Naive thymus-derived CD8-positive, alpha-beta T cell (primary cell): ENCODE measurements around the gene GPD2. TPM values are rescaled to one million over a fixed set of nuclear protein-coding genes. Genes with fewer than 3 reads are reported as not detected.
A peak's percentile ranks its signal among the peaks of the same experiment; 100 is the strongest.

Source experiments
- ATAC-seq, 2 donors: fragments of 150-1000 bp; cut with Tn5 transposase in 1 of 2; sonication (Bioruptor Pico), chemical (Tn5 transposase) in 1 of 2; 1 replicate in 1 of 2; 2 replicates in 1 of 2; pipeline ENCODE4 v1.10.0; 2021; ENCODE audit warnings: mild to moderate bottlenecking in 2 of 2, moderate library complexity in 2 of 2
- POLR2A ChIA-PET: fragments of 350-600 bp; sonication (Branson Sonifier 250); formaldehyde crosslinking; loops from one replicate; lab custom pipeline; 2021; ENCODE audit warnings: antibody characterized with exemption; lab: Charles Lee
- DNase-seq, 10 donors: peaks; one replicate each; pipeline versions ENCODE4 v3.0.0 to v3.0.0-alpha.2; 2020 to 2022
- H3K27ac Mint-ChIP-seq, 10 donors: one replicate each; pipeline ENCODE4 v1.8.0; 2020 to 2022; ENCODE audit warnings: mild to moderate bottlenecking in 10 of 10, mixed read lengths in 10 of 10, moderate library complexity in 4 of 10, inconsistent platforms in 1 of 10
- H3K27me3 Mint-ChIP-seq, 5 donors: one replicate each; pipeline ENCODE4 v1.8.0; 2021 to 2022; ENCODE audit warnings: mixed read lengths in 5 of 5
- H3K36me3 Mint-ChIP-seq, 3 donors: one replicate each; pipeline ENCODE4 v1.8.0; 2020 to 2022; ENCODE audit warnings: mixed read lengths in 3 of 3, mild to moderate bottlenecking in 2 of 3, inconsistent platforms in 1 of 3
- H3K4me1 Mint-ChIP-seq, 4 donors: one replicate each; pipeline ENCODE4 v1.8.0; 2021 to 2022; ENCODE audit warnings: mixed read lengths in 4 of 4
- H3K4me3 Mint-ChIP-seq, 10 donors: one replicate each; pipeline ENCODE4 v1.8.0; 2020 to 2022; ENCODE audit warnings: mild to moderate bottlenecking in 10 of 10, mixed read lengths in 10 of 10, moderate library complexity in 6 of 10, inconsistent platforms in 1 of 10
- H3K9me3 Mint-ChIP-seq, 9 donors: one replicate each; pipeline ENCODE4 v1.8.0; 2020 to 2022; ENCODE audit warnings: mixed read lengths in 9 of 9, mild to moderate bottlenecking in 3 of 9, inconsistent platforms in 1 of 9, moderate library complexity in 1 of 9
- polyA plus RNA-seq, 3 donors: library from polyadenylated mRNA; unstranded; fragments of 300-500 nt; fragmentation: Illumina TruSeq; gene quantifications; one replicate each; pipeline ENCODE4 v1.2.3, GENCODE V29; 2021
- total RNA-seq, 8 experiments: library from RNA in 2 of 8; stranded (reverse) in 2 of 8; gene quantifications; one replicate each; pipeline ENCODE4 v1.2.3 and lab custom pipeline; 2021 to 2026

The GPD2 gene
- total and polyA plus RNA-seq, 5 experiments from 2014 or later: 3.0 to 10.2 (median 4.0) TPM

- POLR2A ChIA-PET: no interaction called here
- DNase-seq (no peak), ATAC-seq (no peak)
- H3K27ac Mint-ChIP-seq: no peak overlapping the region
- no peaks in the 10 kb centered on the region for H3K4me1 Mint-ChIP-seq
- H3K4me3 Mint-ChIP-seq: no peak overlapping the region
- peaks cover 0 to 16% (median 4%) of the 10 kb centered on the region in 5 donors for H3K27me3 Mint-ChIP-seq
- H3K36me3 Mint-ChIP-seq: no peaks in the 10 kb centered on the region
- H3K9me3 Mint-ChIP-seq: no peaks in the 10 kb centered on the region
Measured at GRCh38 chr2:156411835-156412234, 24.3 kb upstream of the GPD2 start.

DNA sequence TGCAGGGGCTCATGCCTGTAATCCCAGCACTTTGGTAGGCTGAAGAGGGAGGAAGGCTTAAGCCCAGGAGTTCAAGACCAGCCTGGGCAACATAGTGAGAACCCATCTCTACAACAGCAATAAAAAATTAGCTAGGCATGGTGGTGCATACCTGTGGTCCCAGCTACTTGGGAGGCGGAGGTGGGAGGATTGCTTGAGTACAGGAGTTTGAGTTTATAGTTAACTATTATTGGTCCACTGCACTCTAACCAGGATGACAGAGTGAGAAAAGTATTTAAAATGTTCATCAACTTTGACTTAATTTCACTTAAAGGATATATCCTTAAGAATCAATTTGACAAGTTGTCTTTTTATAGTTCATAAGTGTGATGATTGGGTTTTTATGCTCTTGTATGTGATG is 14.3 kb upstream of the GPD2 start:
- Mint-ChIP-seq H3K36me3 (no peaks in the 10 kb centered on the region), H3K9me3 (no peaks in the 10 kb centered on the region), H3K27ac (peak overlapping the region in 1 of 10 donors; percentile 58), H3K4me3 (no peak overlapping the region), H3K27me3 (peaks cover 4 to 21% (median 7%) of the 10 kb centered on the region in 5 donors), H3K4me1 (no peaks in the 10 kb centered on the region)
- DNase-seq: no peak
- no peak for ATAC-seq
- POLR2A ChIA-PET: no interaction called here

DNA sequence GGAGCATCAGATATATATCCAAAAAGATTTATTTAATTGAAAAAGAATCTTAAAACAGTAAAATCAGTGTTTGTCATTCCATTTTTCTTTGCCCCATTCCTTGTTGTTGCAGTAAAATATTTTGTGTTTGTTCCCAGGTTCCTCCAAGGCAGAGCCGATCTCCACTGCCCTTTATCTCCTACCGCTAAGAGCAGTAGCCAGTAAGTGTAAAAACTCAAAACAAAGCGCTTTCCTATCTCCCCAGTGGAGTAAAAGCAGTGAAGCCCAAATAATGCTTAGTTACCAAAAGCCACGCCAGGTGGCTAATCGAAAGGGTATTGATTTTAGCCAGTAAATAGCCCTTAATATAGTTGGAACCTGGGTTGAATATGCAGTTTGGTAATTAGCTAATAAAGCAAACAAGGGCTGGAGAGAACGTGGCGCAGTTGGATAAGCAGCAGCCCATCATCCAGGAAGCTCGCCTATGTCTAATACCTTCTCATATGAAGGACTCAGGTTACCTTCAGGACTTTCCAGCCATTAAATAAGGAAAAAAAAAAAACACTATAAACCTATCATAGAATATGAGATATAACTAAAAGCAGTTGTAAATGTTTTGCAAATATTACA is 12.4 kb upstream of the GPD2 start:
- Mint-ChIP-seq H3K4me3 (no peak overlapping the region), H3K36me3 (no peaks in the 10 kb centered on the region), H3K27ac (no peak overlapping the region), H3K9me3 (no peaks in the 10 kb centered on the region), H3K27me3 (peaks cover 3 to 15% (median 7%) of the 10 kb centered on the region in 5 donors), H3K4me1 (no peaks in the 10 kb centered on the region)
- POLR2A ChIA-PET: no interaction called here
- ATAC-seq (no peak), DNase-seq (no peak)

DNA sequence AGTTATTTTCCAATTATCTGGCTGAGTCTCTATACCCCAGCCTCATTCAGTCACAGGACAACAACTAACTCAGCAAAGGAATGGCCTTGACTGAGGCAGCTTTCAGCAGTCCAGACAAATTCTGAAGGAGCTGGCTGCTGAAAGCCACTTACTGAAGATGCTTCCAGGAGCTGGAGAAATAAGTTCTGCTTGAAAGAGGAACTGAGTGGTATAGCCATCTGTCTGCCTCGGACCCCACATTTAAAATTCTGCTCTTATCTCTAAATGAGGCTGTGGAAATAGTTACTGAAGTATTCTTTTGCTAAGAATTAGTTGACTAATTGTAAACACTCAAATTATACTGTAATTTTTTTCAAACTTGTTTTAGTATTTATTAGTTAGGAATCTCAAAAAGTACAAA is 9.1 kb upstream of the GPD2 start:
- no peak for ATAC-seq
- no peak overlapping the region for H3K27ac Mint-ChIP-seq
- H3K27me3 Mint-ChIP-seq: peaks cover 3 to 8% (median 4%) of the 10 kb centered on the region in 5 donors
- no peak overlapping the region for H3K4me3 Mint-ChIP-seq
- no peaks in the 10 kb centered on the region for H3K9me3 Mint-ChIP-seq
- no peaks in the 10 kb centered on the region for H3K36me3 Mint-ChIP-seq
- DNase-seq: no peak
- POLR2A ChIA-PET: no interaction called here
- peaks cover 0 to 5% (median 0%) of the 10 kb centered on the region in 4 donors for H3K4me1 Mint-ChIP-seq

GRCh38 chr2:156429211-156429610 is 7.0 kb upstream of the GPD2 start:
- H3K27ac Mint-ChIP-seq: no peak overlapping the region
- peaks cover 0 to 5% (median 0%) of the 10 kb centered on the region in 4 donors for H3K4me1 Mint-ChIP-seq
- no peaks in the 10 kb centered on the region for H3K9me3 Mint-ChIP-seq
- H3K36me3 Mint-ChIP-seq: no peaks in the 10 kb centered on the region
- ATAC-seq (no peak), DNase-seq (no peak)
- peaks cover 0 to 7% (median 3%) of the 10 kb centered on the region in 5 donors for H3K27me3 Mint-ChIP-seq
- POLR2A ChIA-PET: no interaction called here
- no peak overlapping the region for H3K4me3 Mint-ChIP-seq

DNA sequence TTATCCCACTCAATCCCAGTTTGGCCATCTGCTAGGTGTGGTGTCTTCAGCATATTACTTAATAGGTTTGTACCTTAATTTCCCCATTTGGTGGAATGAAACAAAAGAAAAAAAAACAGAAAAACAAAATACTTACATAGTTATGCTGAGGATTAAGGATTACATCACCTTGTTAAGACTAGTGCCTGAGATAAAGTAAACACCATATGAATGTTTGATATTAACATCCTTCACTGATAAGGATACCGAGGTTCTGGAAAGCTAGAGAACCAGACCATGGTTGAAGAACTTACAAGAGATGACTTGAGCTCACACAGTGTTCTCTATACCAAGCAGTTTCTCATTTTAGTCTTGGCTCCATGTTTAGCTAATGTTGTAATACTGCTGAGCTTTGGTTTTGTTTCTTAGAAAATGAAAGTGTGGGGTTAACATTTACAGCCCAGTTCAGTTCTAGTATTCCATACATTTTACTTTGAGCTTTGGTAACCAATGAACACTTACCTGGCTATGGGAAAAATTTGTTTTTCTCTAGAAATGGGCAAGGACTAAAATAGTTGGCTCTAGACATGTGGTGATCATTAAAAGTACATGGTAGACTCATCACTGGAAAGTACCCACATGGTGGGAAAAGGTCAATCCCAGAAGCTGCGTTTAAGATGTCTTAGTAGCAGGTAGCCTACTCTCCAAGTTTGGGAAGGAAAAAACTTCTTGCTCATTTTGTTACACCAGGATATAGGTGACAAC is 5.8 kb upstream of the GPD2 start:
- Mint-ChIP-seq H3K4me1 (peaks cover 0 to 12% (median 1%) of the 10 kb centered on the region in 4 donors), H3K27ac (peak overlapping the region in 1 of 10 donors; percentile 26), H3K27me3 (peaks cover 0 to 7% (median 0%) of the 10 kb centered on the region in 5 donors), H3K36me3 (no peaks in the 10 kb centered on the region), H3K9me3 (no peaks in the 10 kb centered on the region), H3K4me3 (no peak overlapping the region)
- ATAC-seq: no peak
- POLR2A ChIA-PET: no interaction called here
- no peak for DNase-seq

- Mint-ChIP-seq H3K9me3 (no peaks in the 10 kb centered on the region), H3K36me3 (no peaks in the 10 kb centered on the region), H3K27me3 (peaks cover 0 to 7% (median 0%) of the 10 kb centered on the region in 5 donors), H3K4me1 (peaks cover 0 to 12% (median 1%) of the 10 kb centered on the region in 4 donors), H3K4me3 (no peak overlapping the region), H3K27ac (no peak overlapping the region)
- no peak for ATAC-seq
- POLR2A ChIA-PET: no interaction called here
- no peak for DNase-seq
Measured at GRCh38 chr2:156430980-156431358, 5.2 kb upstream of the GPD2 start.

DNA sequence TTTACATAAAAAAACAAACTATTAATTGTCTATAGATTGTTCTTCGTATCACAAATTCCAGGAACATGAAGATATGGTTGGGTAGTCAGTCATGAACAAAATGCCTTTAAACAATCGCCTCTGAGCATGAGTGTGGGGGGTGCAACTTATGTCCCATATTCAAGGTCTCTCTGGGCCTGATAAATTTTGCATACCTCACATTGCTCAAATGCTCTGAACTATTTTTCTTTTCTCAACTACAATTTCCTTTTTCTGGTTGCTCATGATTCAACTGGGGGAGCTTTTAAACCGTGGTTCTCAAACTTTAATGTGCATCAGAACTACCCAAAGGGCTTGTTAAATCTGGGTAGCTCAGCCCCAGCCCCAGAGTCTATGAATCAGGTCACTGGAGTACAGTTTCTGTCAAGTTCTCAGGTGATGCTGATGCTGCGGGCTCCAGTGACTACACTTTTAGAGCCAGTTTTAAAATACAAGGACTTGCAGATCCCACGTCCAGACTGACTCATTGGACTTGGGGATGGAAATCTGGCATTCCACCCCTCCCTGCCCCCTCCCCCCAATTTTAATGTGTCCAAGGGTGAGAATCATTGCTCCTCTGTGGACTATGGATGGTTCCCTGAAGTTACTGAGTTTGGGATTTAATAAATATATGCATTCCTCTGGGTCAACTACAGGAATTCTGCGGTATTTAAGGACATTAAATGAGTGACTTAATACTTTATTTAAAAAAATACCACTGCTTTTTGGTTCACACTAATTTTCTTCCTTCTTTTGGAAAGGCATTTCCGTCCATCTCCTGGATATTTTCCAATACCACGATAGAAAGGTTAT is 1.5 kb upstream of the GPD2 start:
- peak in 1 of 2 donors; percentile 47 for ATAC-seq
- Mint-ChIP-seq H3K27me3 (no peaks in the 10 kb centered on the region), H3K36me3 (no peaks in the 10 kb centered on the region), H3K4me1 (peaks cover 17 to 41% (median 27%) of the 10 kb centered on the region in 4 donors), H3K27ac (peak overlapping the region; percentile 42 to 97 (median 76)), H3K4me3 (peak overlapping the region; percentile 60 to 98 (median 86)), H3K9me3 (no peaks in the 10 kb centered on the region)
- POLR2A ChIA-PET: interaction anchor here (0.9 to 3.7 kb wide), 4 partner anchors 34 to 100 kb away, joined by 7 to 32 read pairs (median 18); no protein-coding TSS in a partner anchor
- peak in 6 of 10 donors; percentile 3 to 34 (median 17) for DNase-seq

DNA sequence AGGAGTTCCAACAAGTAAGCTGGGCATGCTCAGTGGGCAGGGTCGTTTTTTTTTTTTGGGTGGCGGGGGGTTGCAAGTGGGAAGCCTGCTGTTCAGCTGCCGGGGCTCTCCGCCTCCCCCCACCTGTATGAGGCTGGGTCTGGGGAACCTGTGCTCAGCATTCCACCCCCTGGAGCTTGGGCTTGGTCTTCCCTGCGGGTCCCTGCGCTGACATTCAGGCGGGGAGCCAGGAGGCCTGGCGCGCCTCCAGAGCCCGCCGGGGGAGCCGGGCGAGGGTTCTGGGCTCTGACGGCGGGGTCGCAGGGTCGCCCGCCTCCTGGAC is 822 bp upstream of the GPD2 start:
- POLR2A ChIA-PET: interaction anchor here (0.9 to 3.7 kb wide), 4 partner anchors 34 to 101 kb away, joined by 7 to 32 read pairs (median 18); no protein-coding TSS in a partner anchor
- DNase-seq (no peak), ATAC-seq (peak in 1 of 2 donors; percentile 17)
- no peaks in the 10 kb centered on the region for H3K36me3 Mint-ChIP-seq
- H3K4me3 Mint-ChIP-seq: peak overlapping the region; percentile 68 to 98 (median 92)
- H3K9me3 Mint-ChIP-seq: no peaks in the 10 kb centered on the region
- H3K27me3 Mint-ChIP-seq: no peaks in the 10 kb centered on the region
- H3K4me1 Mint-ChIP-seq: peaks cover 17 to 41% (median 32%) of the 10 kb centered on the region in 4 donors
- H3K27ac Mint-ChIP-seq: peak overlapping the region; percentile 41 to 97 (median 78)

DNA sequence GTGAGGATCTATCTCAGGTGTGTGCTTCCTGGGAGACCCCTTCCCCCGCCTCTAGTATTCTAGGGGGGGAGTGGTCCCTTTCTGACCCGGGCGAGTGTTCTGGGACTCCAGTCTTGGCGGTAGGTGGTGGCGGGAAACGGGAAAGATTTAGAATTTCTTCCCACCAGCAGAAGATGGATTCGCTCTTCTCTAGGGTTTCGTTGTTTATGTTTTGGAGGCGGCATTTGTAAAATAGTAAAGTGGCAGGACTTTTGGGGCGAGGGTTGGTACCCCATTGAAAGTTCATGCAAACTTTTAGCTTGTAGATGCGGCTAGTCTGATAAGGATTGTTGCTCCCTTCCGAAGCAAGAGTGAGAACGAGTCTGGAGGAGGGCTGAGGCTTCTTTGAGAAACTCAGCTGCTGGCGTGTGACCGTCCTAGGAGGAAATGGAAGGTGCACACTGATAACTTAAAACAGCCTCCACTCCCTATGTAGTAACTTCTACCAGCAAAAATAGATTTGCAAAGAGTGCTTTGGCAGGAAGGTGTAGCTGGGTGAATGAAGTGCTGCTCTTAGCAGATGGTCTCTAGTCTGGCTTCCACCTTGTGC is 412 bp downstream of the GPD2 start:
- peak in 3 of 10 donors; percentile 27 to 35 (median 35) for DNase-seq
- no peaks in the 10 kb centered on the region for H3K9me3 Mint-ChIP-seq
- ATAC-seq: peak; percentile 38 to 40
- H3K4me1 Mint-ChIP-seq: peaks cover 20 to 37% (median 35%) of the 10 kb centered on the region in 4 donors
- peak overlapping the region; percentile 90 to 99 (median 94) for H3K4me3 Mint-ChIP-seq
- peaks cover 0 to 1% (median 0%) of the 10 kb centered on the region in 3 donors for H3K36me3 Mint-ChIP-seq
- POLR2A ChIA-PET: interaction anchor here (2.6 to 3.7 kb wide), 3 partner anchors 36 to 102 kb away, joined by 15 to 32 read pairs (median 21); no protein-coding TSS in a partner anchor
- H3K27ac Mint-ChIP-seq: peak overlapping the region; percentile 91 to 97 (median 94)
- H3K27me3 Mint-ChIP-seq: no peaks in the 10 kb centered on the region

- Mint-ChIP-seq H3K4me1 (peaks cover 20 to 37% (median 36%) of the 10 kb centered on the region in 4 donors), H3K9me3 (no peaks in the 10 kb centered on the region), H3K27me3 (no peaks in the 10 kb centered on the region), H3K36me3 (peaks cover 0 to 4% (median 0%) of the 10 kb centered on the region in 3 donors), H3K27ac (peak overlapping the region in 8 of 10 donors; percentile 1 to 97 (median 92)), H3K4me3 (peak overlapping the region; percentile 90 to 99 (median 94))
- POLR2A ChIA-PET: interaction anchor here (2.6 to 3.7 kb wide), 3 partner anchors 36 to 103 kb away, joined by 15 to 32 read pairs (median 21); no protein-coding TSS in a partner anchor
- ATAC-seq: no peak
- DNase-seq: no peak
Measured at GRCh38 chr2:156437272-156437930, 1.2 kb downstream of the GPD2 start.
